Prostate gland (tissue), 2 donors: Measurements from ENCODE around the gene IMMP2L.

Experiments
- POLR2AphosphoS5 ChIP-seq: sonication (generic); formaldehyde crosslinking; IDR thresholded peaks from one replicate; pipeline ENCODE4 v1.6.1; 2017; ENCODE audit warnings: antibody characterized with exemption
- TF ChIP-seq, protein P1 (sequence below), 4 experiments: fragments of 200-600 bp in 2 of 4; fragments of 450-650 bp in 2 of 4; sonication (generic) in 2 of 4; IDR thresholded peaks; 1 replicate in 3 of 4; 2 replicates in 1 of 4; pipeline ENCODE4 v1.5.1; 2016 to 2019; ENCODE audit warnings: antibody characterized with exemption in 4 of 4, mild to moderate bottlenecking in 2 of 4, moderate library complexity in 2 of 4

- no peak for TF ChIP-seq POLR2AphosphoS5
- TF ChIP-seq, protein P1, sequence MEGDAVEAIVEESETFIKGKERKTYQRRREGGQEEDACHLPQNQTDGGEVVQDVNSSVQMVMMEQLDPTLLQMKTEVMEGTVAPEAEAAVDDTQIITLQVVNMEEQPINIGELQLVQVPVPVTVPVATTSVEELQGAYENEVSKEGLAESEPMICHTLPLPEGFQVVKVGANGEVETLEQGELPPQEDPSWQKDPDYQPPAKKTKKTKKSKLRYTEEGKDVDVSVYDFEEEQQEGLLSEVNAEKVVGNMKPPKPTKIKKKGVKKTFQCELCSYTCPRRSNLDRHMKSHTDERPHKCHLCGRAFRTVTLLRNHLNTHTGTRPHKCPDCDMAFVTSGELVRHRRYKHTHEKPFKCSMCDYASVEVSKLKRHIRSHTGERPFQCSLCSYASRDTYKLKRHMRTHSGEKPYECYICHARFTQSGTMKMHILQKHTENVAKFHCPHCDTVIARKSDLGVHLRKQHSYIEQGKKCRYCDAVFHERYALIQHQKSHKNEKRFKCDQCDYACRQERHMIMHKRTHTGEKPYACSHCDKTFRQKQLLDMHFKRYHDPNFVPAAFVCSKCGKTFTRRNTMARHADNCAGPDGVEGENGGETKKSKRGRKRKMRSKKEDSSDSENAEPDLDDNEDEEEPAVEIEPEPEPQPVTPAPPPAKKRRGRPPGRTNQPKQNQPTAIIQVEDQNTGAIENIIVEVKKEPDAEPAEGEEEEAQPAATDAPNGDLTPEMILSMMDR (IDR thresholded peaks at IDR 0.05) = no peak
These were observed 399.6 kb downstream of the IMMP2L start for GRCh38 chr7:111162692-111163091.
